GM12878 (cell line): ENCODE measurements around the gene FBXL12. TPM values are rescaled to one million over a fixed set of nuclear protein-coding genes. Genes with fewer than 3 reads are reported as not detected.

ENCODE experiments used
- ATAC-seq: fragments of 200-7000 bp; cut with Tn5 transposase; 3 replicates; pipeline ENCODE4 v1.9.1; 2020; ENCODE audit warnings: mild to moderate bottlenecking, moderate library complexity
- BruUV-seq: library from RNA; stranded (reverse); fragments of 400-500 nt; replicated peaks from 2 replicates; lab custom pipeline; 2021; lab: Mats Ljungman, UMichigan
- CTCF ChIA-PET: fragments of 300-600 bp; sonication (Branson Sonifier 250); formaldehyde crosslinking; extraction: SDS; loops from one replicate; lab custom pipeline; 2021; ENCODE audit warnings: inconsistent platforms; lab: Yijun Ruan, JAX
- POLR2A ChIA-PET: fragments of 350-600 bp; formaldehyde crosslinking; extraction: SDS; loops from one replicate; lab custom pipeline; 2021; ENCODE audit warnings: inconsistent platforms; lab: Charles Lee
- RAD21 ChIA-PET: fragments of 300-600 bp; sonication (Branson Sonifier 250); formaldehyde crosslinking; loops from one replicate; lab custom pipeline; 2023; ENCODE audit warnings: antibody characterized with exemption; ENCODE audit not compliant: unreplicated experiment; lab: Charles Lee
- SMC1A ChIA-PET: fragments of 300-600 bp; sonication (Branson Sonifier 250); formaldehyde crosslinking; loops from one replicate; lab custom pipeline; 2023; ENCODE audit not compliant: unreplicated experiment, uncharacterized antibody; lab: Charles Lee
- DNase-seq: peaks from one replicate; pipeline ENCODE4 v3.0.0-alpha.2; 2011; ENCODE audit warnings: low read depth, low spot score
- FAIRE-seq: peaks from 3 replicates; lab custom pipeline; 2011; peaks lifted over from hg19 to GRCh38; lab: Jason Lieb, UNC
- H2AFZ ChIP-seq: 2 replicates; pipeline ENCODE4 v1.6.0; 2011; ENCODE audit warnings: low read depth, low read length, control low read depth; ENCODE audit not compliant: control insufficient read depth
- H3K27ac ChIP-seq: 2 replicates; pipeline ENCODE4 v1.5.1; 2011; ENCODE audit warnings: control low read depth; ENCODE audit not compliant: control insufficient read depth, insufficient read depth
- H3K27me3 ChIP-seq, 2 experiments: replicated peaks in 1 of 2; 2 replicates each; pipeline versions ENCODE4 v1.6.0 to v1.6.1; 2011; ENCODE audit warnings: low read length in 1 of 2; ENCODE audit not compliant: control insufficient read depth in 2 of 2, insufficient read depth in 2 of 2
- H3K36me3 ChIP-seq, 2 experiments: 2 replicates each; pipeline ENCODE4 v1.5.1; 2011; ENCODE audit warnings: low read length in 1 of 2; ENCODE audit not compliant: control insufficient read depth in 2 of 2, insufficient read depth in 2 of 2
- H3K4me1 ChIP-seq: 2 replicates; pipeline ENCODE4 v1.6.1; 2011; ENCODE audit warnings: mild to moderate bottlenecking, low read length, moderate library complexity, mixed read lengths; ENCODE audit not compliant: control insufficient read depth, insufficient read depth
- H3K4me2 ChIP-seq: 2 replicates; pipeline ENCODE4 v1.6.0; 2011; ENCODE audit warnings: control low read depth; ENCODE audit not compliant: control insufficient read depth, insufficient read depth
- H3K4me3 ChIP-seq: fragments of 200-600 bp; sonication (generic); 2 replicates; pipeline ENCODE4 v1.5.1; 2016
- H3K79me2 ChIP-seq: 2 replicates; pipeline ENCODE4 v1.6.0; 2011; ENCODE audit warnings: low read length; ENCODE audit not compliant: control insufficient read depth, insufficient read depth
- H3K9ac ChIP-seq: 2 replicates; pipeline ENCODE4 v1.8.0; 2011; ENCODE audit warnings: low read length, control low read depth, mixed read lengths; ENCODE audit not compliant: control insufficient read depth, insufficient read depth
- H3K9me3 ChIP-seq: replicated peaks from 3 replicates; pipeline ENCODE4 v1.5.1; 2011; ENCODE audit warnings: mild to moderate bottlenecking, low read length; ENCODE audit not compliant: control insufficient read depth, insufficient read depth
- H4K20me1 ChIP-seq: 2 replicates; pipeline ENCODE4 v1.6.0; 2011; ENCODE audit not compliant: control insufficient read depth, insufficient read depth
- ASH2L ChIP-seq: fragments of 300-600, 200-600 bp; sonication (generic); IDR thresholded peaks from 2 replicates; pipeline ENCODE4 v1.6.1; 2017; ENCODE audit warnings: low read depth, mild to moderate bottlenecking, borderline replicate concordance
- FOXK2 ChIP-seq: fragments of 450-650 bp; IDR thresholded peaks from 2 replicates; pipeline ENCODE4 v1.6.1; 2017; ENCODE audit warnings: mild to moderate bottlenecking, moderate library complexity
- HCFC1 ChIP-seq: fragments of 150-350 bp; IDR thresholded peaks from 2 replicates; pipeline ENCODE4 v1.6.1; 2014; ENCODE audit warnings: low read length
- JUND ChIP-seq: IDR thresholded peaks from 2 replicates; pipeline ENCODE4 v1.6.1; 2012; ENCODE audit warnings: low read depth, mild to moderate bottlenecking, low read length, improper control_type of control experiment, moderate library complexity
- LARP7 ChIP-seq: fragments of 450-650 bp; IDR thresholded peaks from 2 replicates; pipeline ENCODE4 v1.6.1; 2017; ENCODE audit warnings: mild to moderate bottlenecking
- NKRF ChIP-seq: fragments of 450-650 bp; conservative IDR thresholded peaks from 2 replicates; pipeline ENCODE4 v1.6.1; 2017; ENCODE audit warnings: mild to moderate bottlenecking, moderate library complexity
- PKNOX1 ChIP-seq: fragments of 450-650 bp; IDR thresholded peaks from 2 replicates; pipeline ENCODE4 v1.6.1; 2016; ENCODE audit warnings: mild to moderate bottlenecking
- RBBP5 ChIP-seq: fragments of 200-600 bp; sonication (generic); conservative IDR thresholded peaks from 2 replicates; pipeline ENCODE4 v1.6.1; 2016
- SIN3A ChIP-seq: IDR thresholded peaks from 2 replicates; pipeline ENCODE4 v1.6.1; 2012; ENCODE audit warnings: low read depth, low read length, improper control_type of control experiment
- SREBF1 ChIP-seq: IDR thresholded peaks from 2 replicates; pipeline ENCODE4 v1.6.1; 2012; ENCODE audit warnings: mild to moderate bottlenecking, low read length
- STAT3 ChIP-seq: IDR thresholded peaks from 2 replicates; pipeline ENCODE4 v1.6.1; 2011; ENCODE audit warnings: low read depth, low read length, improper control_type of control experiment
- USF1 ChIP-seq: IDR thresholded peaks from 2 replicates; pipeline ENCODE4 v1.6.1; 2011; ENCODE audit warnings: borderline replicate concordance, low read depth, mild to moderate bottlenecking, moderate library complexity, mixed read lengths, low read length; ENCODE audit not compliant: insufficient read depth; ENCODE audit errors: extremely low read length
- ZNF384 ChIP-seq: IDR thresholded peaks from 2 replicates; pipeline ENCODE4 v1.6.1; 2012; ENCODE audit warnings: low read depth, mild to moderate bottlenecking, low read length, improper control_type of control experiment, borderline replicate concordance
- WGBS: methylation state at CpG from one replicate; pipeline ENCODE4 v1.1.6; 2016; ENCODE audit warnings: low lambda C conversion rate; ENCODE audit not compliant: insufficient replicate concordance, insufficient coverage; ENCODE audit errors: missing lambda C conversion rate; 5-methylcytosine and 5-hydroxymethylcytosine counted together
- in situ Hi-C: fragments of 300-500 bp; cut with MboI; formaldehyde crosslinking; loops from 9 replicates; pipeline ENCODE4 v1.14.3; 2018; ENCODE audit warnings: mixed read lengths
- intact Hi-C: fragments of 100-400 bp; cut with micrococcal nuclease; formaldehyde crosslinking; loops from one replicate; pipeline ENCODE4 v1.14.2; 2022; ENCODE audit not compliant: unreplicated experiment
- polyA plus RNA-seq, 11 experiments: library from polyadenylated mRNA; depleted of rRNA in 4 of 11; unstranded in 6 of 11; stranded (reverse) in 5 of 11; fragments of >200 nt; fragmentation: Nextera tagmentation in 4 of 11; fragmentation: Illumina TruSeq in 1 of 11; extraction: Ambion mirVana in 4 of 11; extraction: Trizol in 1 of 11; gene quantifications; 1 replicate in 1 of 11; 2 replicates in 10 of 11; pipeline versions ENCODE4 v1.2.1 to v1.2.3, GENCODE V29; 2011 to 2016; ENCODE audit warnings: inconsistent platforms in 2 of 11, missing spikeins in 2 of 11, low read depth in 1 of 11
- total RNA-seq, 4 experiments: library from RNA; depleted of rRNA in 3 of 4; stranded (reverse); fragments of >200 nt in 3 of 4; fragmentation: Illumina TruSeq in 1 of 4; extraction: Trizol in 1 of 4; gene quantifications; 2 replicates each; pipeline versions ENCODE4 v1.2.1 to v1.2.3, GENCODE V29; 2013 to 2021

Gene FBXL12
- total and polyA plus RNA-seq, 10 of the 15 experiments (the other 5 are each of a cell fraction or from before 2014, with no cell fraction given): 1.4 to 40.0 (median 23.2) TPM

GRCh38 chr19:9835507-9835949 is 16.6 kb upstream of the FBXL12 start:
- 22% methylated on average over 15 of the region's 28 CpGs for WGBS
- TF ChIP-seq HCFC1: no peak
- TF ChIP-seq ZNF384: no peak
- no peak for TF ChIP-seq FOXK2
- 0 out of 2 replicates have a peak, but pooled peaks have one; percentile 46 for TF ChIP-seq NKRF
- no peak for TF ChIP-seq ASH2L
- no peak for TF ChIP-seq STAT3
- no peak for TF ChIP-seq RBBP5
- TF ChIP-seq LARP7: peak; percentile 53; the same call in 1 of the 2 replicates
- no peak for TF ChIP-seq JUND
- no peak; the same call in 1 of the 2 replicates for TF ChIP-seq SIN3A
- TF ChIP-seq PKNOX1: no peak
- TF ChIP-seq SREBF1: no peak
- no peak for TF ChIP-seq USF1
- intact Hi-C loops: no loop called here
- POLR2A ChIA-PET: interaction anchor here (1.1 kb wide), 1 partner anchor 73 kb away, joined by 3 read pairs; no protein-coding TSS in a partner anchor
- peak overlapping the region; percentile 52; the same call in 1 of the 2 replicates for H2AFZ ChIP-seq
- H3K4me2 ChIP-seq: peak overlapping the region; percentile 85
- peaks cover 17% of the 10 kb centered on the region for H3K79me2 ChIP-seq
- BruUV-seq: TSS peak; percentile 51
- peaks cover 0 to 7% of the 10 kb centered on the region in 2 experiments; a peak in 2 of 4 replicates for H3K36me3 ChIP-seq
- H3K27ac ChIP-seq: peak overlapping the region; percentile 60
- no peaks in the 10 kb centered on the region for H3K27me3 ChIP-seq
- H3K4me3 ChIP-seq: peak overlapping the region; percentile 97
- ATAC-seq (peak; percentile 31), FAIRE-seq (no peak), DNase-seq (no peak)
- no peaks in the 10 kb centered on the region for H4K20me1 ChIP-seq
- RAD21 ChIA-PET: no interaction called here
- no peaks in the 10 kb centered on the region for H3K9me3 ChIP-seq
- SMC1A ChIA-PET: no interaction called here
- H3K4me1 ChIP-seq: peaks cover 7% of the 10 kb centered on the region
- in situ Hi-C loops: no loop called here
- CTCF ChIA-PET: interaction anchor here (0.7 kb wide), 1 partner anchor 10 kb away, joined by 3 read pairs; no protein-coding TSS in a partner anchor
- H3K9ac ChIP-seq: peak overlapping the region; percentile 70
